K562 (cell line): ENCODE results near the gene SLC25A51. TPM values are rescaled to one million over a fixed set of nuclear protein-coding genes. Genes with fewer than 3 reads are reported as not detected.
"Not testable (repeated sequence)": the region's sequence is repeated elsewhere in the genome, so short reads cannot be mapped to it uniquely, and the experiment has no call there.

Experiments
- ATAC-seq: fragments of 200-7000 bp; cut with Tn5 transposase; 3 replicates; pipeline ENCODE4 v1.9.1; 2020; ENCODE audit warnings: moderate library complexity
- BruUV-seq: library from RNA; stranded (reverse); fragments of 400-500 nt; replicated peaks from 2 replicates; lab custom pipeline; 2021; lab: Mats Ljungman, UMichigan
- CTCF ChIA-PET: fragments of 300-600 bp; formaldehyde crosslinking; extraction: SDS; loops from one replicate; lab custom pipeline; 2021; ENCODE audit warnings: low intra/inter-chr PET ratio; lab: Yijun Ruan, JAX
- POLR2A ChIA-PET: fragments of 300-600, 350-650 bp; sonication (Branson Sonifier 250); formaldehyde crosslinking; extraction: SDS; loops from one replicate; lab custom pipeline; 2021; ENCODE audit warnings: antibody characterized with exemption, inconsistent platforms; lab: Yijun Ruan, JAX
- DNase-seq, 4 experiments: peaks; one replicate each; pipeline versions ENCODE4 v3.0.0 to v3.0.0-alpha.2; 2011 to 2018; ENCODE audit warnings: low spot score in 3 of 4, mixed read lengths in 3 of 4; ENCODE audit errors: extremely low read depth in 1 of 4
- FAIRE-seq: peaks from 2 replicates; lab custom pipeline; 2011; peaks lifted over from hg19 to GRCh38; lab: Jason Lieb, UNC
- H2AFZ ChIP-seq: 2 replicates; pipeline ENCODE4 v1.6.0; 2011; ENCODE audit warnings: low read depth, low read length, control low read depth, inconsistent platforms
- H3K27ac ChIP-seq: fragments of 200-600 bp; 3 replicates; pipeline ENCODE4 v1.8.0; 2011; ENCODE audit warnings: low read depth, mild to moderate bottlenecking, control low read depth, inconsistent platforms, low read length, moderate library complexity, mixed read lengths; ENCODE audit errors: extremely low read depth
- H3K27me3 ChIP-seq, 2 experiments: fragments of 300-600 bp in 1 of 2; 2 replicates in 1 of 2; 3 replicates in 1 of 2; pipeline versions ENCODE4 v1.6.0 to v1.8.0; 2011; ENCODE audit warnings: inconsistent platforms in 2 of 2, low read length in 2 of 2, mild to moderate bottlenecking in 1 of 2, mixed read lengths in 1 of 2, moderate library complexity in 1 of 2; ENCODE audit not compliant: control insufficient read depth in 2 of 2, insufficient read depth in 2 of 2
- H3K36me3 ChIP-seq: fragments of 300-600 bp; 3 replicates; pipeline ENCODE4 v1.8.0; 2011; ENCODE audit warnings: mild to moderate bottlenecking, low read length, inconsistent platforms; ENCODE audit not compliant: control insufficient read depth, insufficient read depth
- H3K4me1 ChIP-seq, 2 experiments: fragments of 200-600 bp in 1 of 2; replicated peaks in 1 of 2; 2 replicates in 1 of 2; 3 replicates in 1 of 2; pipeline versions ENCODE4 v1.5.1 to v1.8.0; 2011; ENCODE audit warnings: inconsistent platforms in 2 of 2, low read length in 2 of 2, mild to moderate bottlenecking in 1 of 2, mixed read lengths in 1 of 2, moderate library complexity in 1 of 2; ENCODE audit not compliant: control insufficient read depth in 2 of 2, insufficient read depth in 2 of 2
- H3K4me2 ChIP-seq: 2 replicates; pipeline ENCODE4 v1.6.1; 2011; ENCODE audit warnings: low read length, control low read depth, inconsistent platforms, mixed read lengths; ENCODE audit not compliant: insufficient read depth
- H3K4me3 ChIP-seq: fragments of 200-600 bp; sonication (generic), shearing (Covaris generic); 2 replicates; pipeline ENCODE4 v1.5.1; 2016; ENCODE audit warnings: control low read depth, inconsistent platforms
- H3K79me2 ChIP-seq: fragments of 200-600 bp; 3 replicates; pipeline ENCODE4 v1.8.0; 2011; ENCODE audit warnings: low read length, inconsistent platforms; ENCODE audit not compliant: control insufficient read depth, insufficient read depth
- H3K9ac ChIP-seq, 2 experiments: 2 replicates each; pipeline versions ENCODE4 v1.6.0 to v1.6.1; 2011; ENCODE audit warnings: low read depth in 2 of 2, low read length in 2 of 2, control low read depth in 1 of 2, inconsistent platforms in 1 of 2, mild to moderate bottlenecking in 1 of 2, mixed read lengths in 1 of 2; ENCODE audit not compliant: insufficient read depth in 1 of 2
- H3K9me1 ChIP-seq: one replicate; pipeline ENCODE4 v1.6.0; 2011; ENCODE audit warnings: inconsistent platforms, mild to moderate bottlenecking, low read length, moderate library complexity; ENCODE audit not compliant: control insufficient read depth, insufficient read depth
- H3K9me3 ChIP-seq: replicated peaks from 2 replicates; pipeline ENCODE4 v1.5.1; 2011; ENCODE audit warnings: low read depth, low read length, inconsistent platforms; ENCODE audit not compliant: control insufficient read depth, insufficient read depth
- H4K20me1 ChIP-seq: replicated peaks from 2 replicates; pipeline ENCODE4 v1.6.1; 2011; ENCODE audit warnings: low read length, inconsistent platforms, mixed read lengths; ENCODE audit not compliant: control insufficient read depth, insufficient read depth
- ASH1L ChIP-seq: fragments of 450-650 bp; IDR thresholded peaks from 2 replicates; pipeline ENCODE4 v1.6.1; 2018; ENCODE audit warnings: borderline replicate concordance, mild to moderate bottlenecking, low read depth; ENCODE audit not compliant: partially characterized antibody
- FOXA3 ChIP-seq, 2 experiments: fragments of 450-650 bp in 1 of 2; sonication (generic) in 1 of 2; formaldehyde crosslinking; IDR thresholded peaks in 1 of 2; conservative IDR thresholded peaks in 1 of 2; 2 replicates each; pipeline versions ENCODE4 v1.4.0 to v1.8.0; 2020 to 2022; ENCODE audit warnings: mild to moderate bottlenecking in 2 of 2, missing genetic modification reagents in 1 of 2
- MCM3 ChIP-seq: fragments of 450-650 bp; IDR thresholded peaks from 2 replicates; pipeline ENCODE4 v1.6.1; 2016
- NCOA2 ChIP-seq, 2 experiments: fragments of 450-650 bp; IDR thresholded peaks; 2 replicates each; pipeline ENCODE4 v1.6.1; 2018; ENCODE audit warnings: mild to moderate bottlenecking in 2 of 2, moderate library complexity in 1 of 2; ENCODE audit not compliant: partially characterized antibody in 2 of 2
- NFIC ChIP-seq: fragments of 450-650 bp; IDR thresholded peaks from 2 replicates; pipeline ENCODE4 v1.6.1; 2017; ENCODE audit warnings: mild to moderate bottlenecking, inconsistent platforms
- TAF15 ChIP-seq: fragments of 200-400 bp; formaldehyde crosslinking; IDR thresholded peaks from 2 replicates; pipeline ENCODE4 v1.6.1; 2017; ENCODE audit warnings: mild to moderate bottlenecking, low read depth, low read length, moderate library complexity
- TEAD2 ChIP-seq: fragments of 450-650 bp; IDR thresholded peaks from 2 replicates; pipeline ENCODE4 v1.6.1; 2016; ENCODE audit warnings: missing genetic modification characterization, control low read depth, missing compliant biosample characterization
- ZNF232 ChIP-seq: sonication (generic); formaldehyde crosslinking; IDR thresholded peaks from 2 replicates; pipeline ENCODE4 v1.8.0; 2022; ENCODE audit warnings: mild to moderate bottlenecking, missing genetic modification reagents
- ZNF79 ChIP-seq: fragments of 250-450 bp; sonication (Bioruptor Pico); IDR thresholded peaks from 2 replicates; pipeline ENCODE4 v1.4.0; 2020; ENCODE audit warnings: low read depth, mild to moderate bottlenecking, moderate library complexity
- WGBS: fragments of 100-300 bp; shearing (Covaris generic); methylation state at CpG from one replicate; pipeline ENCODE4 v1.1.6; 2016; ENCODE audit warnings: low coverage, mixed read lengths; ENCODE audit not compliant: insufficient coverage; ENCODE audit errors: missing lambda C conversion rate; 5-methylcytosine and 5-hydroxymethylcytosine counted together
- in situ Hi-C: fragments of 300-500 bp; cut with MboI; formaldehyde crosslinking; loops from 4 replicates; pipeline ENCODE4 v1.15.0; 2018; ENCODE audit warnings: inconsistent platforms, mixed read lengths
- intact Hi-C: fragments of 100-400 bp; cut with micrococcal nuclease; formaldehyde crosslinking; loops from 2 replicates; pipeline ENCODE4 v1.14.2; 2022
- polyA plus RNA-seq, 8 experiments: library from polyadenylated mRNA; depleted of rRNA in 4 of 8; stranded (reverse) in 5 of 8; unstranded in 3 of 8; fragments of >200 nt; fragmentation: Nextera tagmentation in 2 of 8; fragmentation: Illumina TruSeq in 1 of 8; extraction: Ambion mirVana in 2 of 8; extraction: Trizol in 1 of 8; gene quantifications; 2 replicates each; pipeline versions ENCODE4 v1.2.1 to v1.2.3, GENCODE V29; 2011 to 2014; ENCODE audit warnings: inconsistent platforms in 1 of 8, missing spikeins in 1 of 8
- total RNA-seq, 7 experiments: library from RNA; depleted of rRNA in 6 of 7; stranded (reverse); fragments of >200 nt in 6 of 7; fragmentation: Illumina TruSeq in 2 of 7; extraction: Trizol in 2 of 7; gene quantifications; 2 replicates each; pipeline versions ENCODE4 v1.2.1 to v1.2.3, GENCODE V29; 2011 to 2021; ENCODE audit warnings: low replicate concordance in 1 of 7

The SLC25A51 gene
- total and polyA plus RNA-seq, 9 of the 15 experiments (the other 6 are each of a cell fraction or from before 2014, with no cell fraction given) = 9.1 to 40.7 (median 24.5) TPM

DNA sequence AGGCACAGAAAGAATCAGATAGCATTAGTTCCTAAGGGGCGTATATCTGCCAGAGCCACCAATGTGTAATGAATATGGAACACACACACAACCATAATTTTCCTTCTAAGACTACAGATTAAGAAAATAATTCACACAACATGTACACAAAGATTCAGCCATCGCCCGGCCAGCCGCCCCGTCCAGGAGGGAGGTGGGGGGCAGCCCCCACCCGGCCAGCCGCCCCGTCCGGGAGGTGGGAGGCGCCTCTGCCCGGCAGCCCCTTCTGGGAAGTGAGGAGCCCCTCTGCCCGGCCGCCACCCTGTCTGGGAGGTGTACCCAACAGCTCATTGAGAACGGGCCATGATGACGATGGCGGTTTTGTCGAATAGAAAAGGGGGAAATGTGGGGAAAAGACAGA, 12.9 kb downstream of the SLC25A51 start:
- H3K4me2 ChIP-seq, ATAC-seq, in situ Hi-C loops, FAIRE-seq, H3K9ac ChIP-seq, BruUV-seq, H3K4me3 ChIP-seq, H4K20me1 ChIP-seq, H2AFZ ChIP-seq, H3K27me3 ChIP-seq, DNase-seq, intact Hi-C loops, H3K79me2 ChIP-seq, H3K27ac ChIP-seq, H3K9me1 ChIP-seq, H3K9me3 ChIP-seq, H3K4me1 ChIP-seq: not testable (repeated sequence)
- peaks cover 60% of the 10 kb centered on the region; the same call in 2 of the 3 replicates for H3K36me3 ChIP-seq
- CTCF ChIA-PET = interaction anchor here (0.6 kb wide), 1 partner anchor 10 kb away, joined by 3 read pairs; no protein-coding TSS in a partner anchor
- 88% methylated on average over 13 of the region's 17 CpGs for WGBS
- POLR2A ChIA-PET = interaction anchor here (1.4 kb wide), 1 partner anchor 15 kb away, joined by 3 read pairs; no protein-coding TSS in a partner anchor

DNA sequence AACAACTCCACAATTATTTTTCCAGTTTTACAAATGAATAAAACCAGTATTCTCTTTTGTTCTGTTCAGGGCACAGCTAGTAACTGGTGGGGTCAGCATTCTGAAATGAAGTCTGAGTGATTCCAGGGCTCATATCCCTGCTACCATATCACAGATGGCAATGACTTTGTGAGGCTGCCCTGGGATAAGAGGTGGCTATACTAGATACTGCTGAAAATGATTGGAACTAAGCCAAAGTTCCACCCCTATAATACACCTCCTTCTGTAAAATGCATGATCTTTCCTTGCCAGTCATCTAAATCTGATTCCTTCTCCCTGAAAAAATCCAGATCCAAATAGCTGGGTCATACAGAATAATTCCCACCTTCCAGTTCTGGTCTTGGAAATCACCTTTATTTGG, 14.4 kb downstream of the SLC25A51 start:
- no peak overlapping the region for H3K4me2 ChIP-seq
- intact Hi-C loops = no loop called here
- no peaks in the 10 kb centered on the region; a peak in 2 of 5 replicates for H3K4me1 ChIP-seq
- BruUV-seq = no TSS peak
- ATAC-seq (no peak), DNase-seq (peak in 1 of 4 experiments; percentile 39), FAIRE-seq (no peak)
- H3K9ac ChIP-seq = no peak overlapping the region
- peaks cover 51% of the 10 kb centered on the region for H3K36me3 ChIP-seq
- no peak overlapping the region for H2AFZ ChIP-seq
- no peak for TF ChIP-seq ZNF79 (CRISPR knock-in tag)
- TF ChIP-seq ZNF232 = no peak
- TF ChIP-seq MCM3 = no peak
- no peak for TF ChIP-seq TAF15
- no peak for TF ChIP-seq TEAD2 (tag)
- no peak for TF ChIP-seq FOXA3 (CRISPR knock-in tag; conservative IDR thresholded peaks at IDR 0.05 in 1 of 2, IDR thresholded peaks at IDR 0.05 in 1 of 2)
- TF ChIP-seq ASH1L = no peak
- peak; percentile 24; the same call in 1 of the 2 replicates for TF ChIP-seq NFIC
- TF ChIP-seq NCOA2 (IDR thresholded peaks at IDR 0.05; ENCODE audit: partially characterized antibody in 2 of 2) = no peak
- H3K79me2 ChIP-seq = peaks cover 2% of the 10 kb centered on the region; the same call in 1 of the 3 replicates
- in situ Hi-C loops = no loop called here
- H4K20me1 ChIP-seq = 0 out of 2 replicates have a peak, but pooled peaks cover 3% of the 10 kb centered on the region
- POLR2A ChIA-PET = interaction anchor here (1.4 kb wide), 1 partner anchor 13 kb away, joined by 3 read pairs; no protein-coding TSS in a partner anchor
- H3K27ac ChIP-seq = no peak overlapping the region
- CTCF ChIA-PET = no interaction called here
- H3K9me1 ChIP-seq = no peaks in the 10 kb centered on the region
- H3K9me3 ChIP-seq = no peaks in the 10 kb centered on the region
- no peak overlapping the region for H3K4me3 ChIP-seq
- H3K27me3 ChIP-seq = no peaks in the 10 kb centered on the region
